Trophoblast cell (in vitro differentiated cells and primary cell): ENCODE data around the gene STX3.

Source experiments
- DNase-seq, 2 donors: peaks; one replicate each; pipeline ENCODE4 v3.0.0-alpha.2; 2016
- H2AFZ ChIP-seq: 2 replicates; pipeline ENCODE4 v1.6.1; 2013; ENCODE audit warnings: low read length, moderate library complexity, mild to moderate bottlenecking; ENCODE audit not compliant: insufficient read depth, poor library complexity
- H2AK5ac ChIP-seq: 2 replicates; pipeline ENCODE4 v1.6.1; 2013; ENCODE audit warnings: mild to moderate bottlenecking, low read length
- H2BK120ac ChIP-seq: 2 replicates; pipeline ENCODE4 v1.6.1; 2013; ENCODE audit warnings: low read length, mild to moderate bottlenecking, moderate library complexity; ENCODE audit not compliant: insufficient read depth, poor library complexity
- H2BK12ac ChIP-seq: 2 replicates; pipeline ENCODE4 v1.6.1; 2013; ENCODE audit warnings: mild to moderate bottlenecking, low read length, moderate library complexity
- H2BK5ac ChIP-seq: 2 replicates; pipeline ENCODE4 v1.6.1; 2013; ENCODE audit warnings: low read length, low read depth, moderate library complexity, mild to moderate bottlenecking; ENCODE audit not compliant: poor library complexity
- H3K14ac ChIP-seq: 2 replicates; pipeline ENCODE4 v1.6.1; 2013; ENCODE audit warnings: mild to moderate bottlenecking, low read length
- H3K18ac ChIP-seq: 2 replicates; pipeline ENCODE4 v1.6.1; 2013; ENCODE audit warnings: mild to moderate bottlenecking, low read length
- H3K23ac ChIP-seq: 2 replicates; pipeline ENCODE4 v1.6.1; 2013; ENCODE audit warnings: low read length
- H3K27ac ChIP-seq: 2 replicates; pipeline ENCODE4 v1.5.1; 2013; ENCODE audit warnings: low read depth, mild to moderate bottlenecking, inconsistent platforms, low read length, moderate library complexity
- H3K27me3 ChIP-seq: 2 replicates; pipeline ENCODE4 v1.6.1; 2013; ENCODE audit warnings: inconsistent platforms, mild to moderate bottlenecking, low read length, moderate library complexity; ENCODE audit not compliant: insufficient read depth
- H3K36me3 ChIP-seq, 2 experiments: 1 replicate in 1 of 2; 2 replicates in 1 of 2; pipeline ENCODE4 v1.6.1; 2013; ENCODE audit warnings: low read length in 2 of 2, mild to moderate bottlenecking in 2 of 2, moderate library complexity in 1 of 2; ENCODE audit not compliant: insufficient read depth in 2 of 2, control insufficient read depth in 1 of 2
- H3K4ac ChIP-seq: 2 replicates; pipeline ENCODE4 v1.6.1; 2013; ENCODE audit warnings: low read depth, mild to moderate bottlenecking, low read length, moderate library complexity
- H3K4me1 ChIP-seq, 2 experiments: 1 replicate in 1 of 2; 2 replicates in 1 of 2; pipeline ENCODE4 v1.6.1; 2013; ENCODE audit warnings: low read length in 2 of 2, mild to moderate bottlenecking in 2 of 2, moderate library complexity in 1 of 2; ENCODE audit not compliant: insufficient read depth in 2 of 2, control insufficient read depth in 1 of 2
- H3K4me2 ChIP-seq: 2 replicates; pipeline ENCODE4 v1.6.1; 2013; ENCODE audit warnings: inconsistent platforms, mild to moderate bottlenecking, low read length, moderate library complexity
- H3K4me3 ChIP-seq: 2 replicates; pipeline ENCODE4 v1.5.1; 2013; ENCODE audit warnings: mild to moderate bottlenecking, low read depth, low read length, inconsistent platforms
- H3K79me1 ChIP-seq: one replicate; pipeline ENCODE4 v1.6.1; 2013; ENCODE audit warnings: low read length
- H3K79me2 ChIP-seq: 2 replicates; pipeline ENCODE4 v1.6.1; 2013; ENCODE audit warnings: low read length, mild to moderate bottlenecking; ENCODE audit not compliant: control insufficient read depth, insufficient read depth, poor library complexity
- H3K9ac ChIP-seq: 2 replicates; pipeline ENCODE4 v1.6.1; 2013; ENCODE audit warnings: mild to moderate bottlenecking, low read length
- H3K9me3 ChIP-seq: 2 replicates; pipeline ENCODE4 v1.6.1; 2013; ENCODE audit warnings: low read depth, mild to moderate bottlenecking, control low read depth, inconsistent platforms, low read length; ENCODE audit not compliant: insufficient read depth
- H4K12ac ChIP-seq: 2 replicates; pipeline ENCODE4 v1.6.1; 2013; ENCODE audit warnings: low read depth, mild to moderate bottlenecking, low read length, moderate library complexity
- H4K8ac ChIP-seq: 2 replicates; pipeline ENCODE4 v1.6.1; 2013; ENCODE audit warnings: low read depth, mild to moderate bottlenecking, low read length, moderate library complexity
- H4K91ac ChIP-seq: one replicate; pipeline ENCODE4 v1.6.1; 2013; ENCODE audit warnings: low read depth, mild to moderate bottlenecking, low read length, moderate library complexity
- WGBS: extraction: QIAGEN DNeasy Blood & Tissue Kit; methylation state at CpG from one replicate; pipeline ENCODE4 v1.1.7; 2013; ENCODE audit warnings: missing lambda C conversion rate; ENCODE audit not compliant: insufficient read length, insufficient coverage; ENCODE audit errors: extremely low coverage; 5-methylcytosine and 5-hydroxymethylcytosine counted together

STX3 gene

GRCh38 chr11:59769828-59770227, 14.7 kb downstream of the STX3 start:
- no peak overlapping the region for H3K4me3 ChIP-seq
- no peak for DNase-seq
- peak overlapping the region; percentile 99 for H3K23ac ChIP-seq
- WGBS, result 100% methylated on average over 3 of the region's 4 CpGs
- H2BK120ac ChIP-seq, result no peak overlapping the region
- H2AK5ac ChIP-seq, result no peak overlapping the region
- peak overlapping the region; percentile 48 for H3K4ac ChIP-seq
- no peak overlapping the region for H4K8ac ChIP-seq
- peaks cover 0 to 16% of the 10 kb centered on the region in 2 experiments for H3K36me3 ChIP-seq
- peak overlapping the region; percentile 59 for H3K18ac ChIP-seq
- no peak overlapping the region for H4K91ac ChIP-seq
- peak overlapping the region; percentile 1 for H2AFZ ChIP-seq
- no peaks in the 10 kb centered on the region for H3K9me3 ChIP-seq
- no peak overlapping the region for H4K12ac ChIP-seq
- peaks cover 6 to 10% of the 10 kb centered on the region in 2 experiments for H3K4me1 ChIP-seq
- no peaks in the 10 kb centered on the region for H3K27me3 ChIP-seq
- H3K4me2 ChIP-seq, result no peak overlapping the region
- no peak overlapping the region for H2BK12ac ChIP-seq
- peaks cover 8% of the 10 kb centered on the region for H3K79me2 ChIP-seq
- no peak overlapping the region for H3K9ac ChIP-seq
- peaks cover 2% of the 10 kb centered on the region for H3K79me1 ChIP-seq
- no peak overlapping the region for H3K27ac ChIP-seq
- H3K14ac ChIP-seq, result no peak overlapping the region
- H2BK5ac ChIP-seq, result no peak overlapping the region

GRCh38 chr11:59770319-59770718, 15.1 kb downstream of the STX3 start:
- Histone ChIP-seq H3K23ac (no peak overlapping the region), H3K79me1 (peaks cover 2% of the 10 kb centered on the region), H2AFZ (no peak overlapping the region), H2AK5ac (no peak overlapping the region), H2BK5ac (no peak overlapping the region), H2BK12ac (no peak overlapping the region), H3K18ac (no peak overlapping the region), H3K27me3 (no peaks in the 10 kb centered on the region), H3K36me3 (peaks cover 2 to 21% of the 10 kb centered on the region in 2 experiments), H3K79me2 (peaks cover 8% of the 10 kb centered on the region), H3K9me3 (no peaks in the 10 kb centered on the region), H4K8ac (no peak overlapping the region), H3K4me2 (no peak overlapping the region), H4K91ac (no peak overlapping the region), H3K27ac (no peak overlapping the region), H4K12ac (no peak overlapping the region), H3K9ac (no peak overlapping the region), H3K4me1 (peaks cover 6 to 10% of the 10 kb centered on the region in 2 experiments), H2BK120ac (no peak overlapping the region), H3K4ac (peak overlapping the region; percentile 25), H3K14ac (no peak overlapping the region), H3K4me3 (no peak overlapping the region)
- no peak for DNase-seq
- WGBS, result 100% methylated on average over 2 of the region's 3 CpGs

GRCh38 chr11:59770869-59771268, 15.7 kb downstream of the STX3 start:
- no peak for DNase-seq
- Histone ChIP-seq H2BK12ac (no peak overlapping the region), H2BK5ac (no peak overlapping the region), H3K4ac (peak overlapping the region; percentile 34), H3K4me3 (no peak overlapping the region), H3K23ac (no peak overlapping the region), H3K4me1 (peaks cover 6 to 10% of the 10 kb centered on the region in 2 experiments), H3K79me2 (peaks cover 8% of the 10 kb centered on the region), H2BK120ac (no peak overlapping the region), H3K79me1 (peaks cover 2% of the 10 kb centered on the region), H2AK5ac (no peak overlapping the region), H3K14ac (no peak overlapping the region), H3K18ac (no peak overlapping the region), H3K36me3 (peaks cover 2 to 25% of the 10 kb centered on the region in 2 experiments), H4K91ac (no peak overlapping the region), H3K4me2 (no peak overlapping the region), H3K9ac (no peak overlapping the region), H4K8ac (no peak overlapping the region), H3K27me3 (no peaks in the 10 kb centered on the region), H3K27ac (no peak overlapping the region), H2AFZ (no peak overlapping the region), H3K9me3 (no peaks in the 10 kb centered on the region), H4K12ac (no peak overlapping the region)
- WGBS, result no CpG with 5 or more reads among the region's 8 CpGs

- Histone ChIP-seq H2AFZ (no peak overlapping the region), H3K18ac (no peak overlapping the region), H3K79me2 (peaks cover 5% of the 10 kb centered on the region), H3K27ac (no peak overlapping the region), H2BK12ac (no peak overlapping the region), H2BK120ac (no peak overlapping the region), H3K27me3 (no peaks in the 10 kb centered on the region), H3K9ac (no peak overlapping the region), H3K4me2 (no peak overlapping the region), H4K8ac (no peak overlapping the region), H3K23ac (no peak overlapping the region), H2AK5ac (no peak overlapping the region), H3K4me1 (peaks cover 6 to 10% of the 10 kb centered on the region in 2 experiments), H4K12ac (no peak overlapping the region), H3K14ac (no peak overlapping the region), H2BK5ac (no peak overlapping the region), H3K4me3 (no peak overlapping the region), H3K36me3 (peaks cover 2 to 25% of the 10 kb centered on the region in 2 experiments), H3K79me1 (peaks cover 2% of the 10 kb centered on the region), H4K91ac (no peak overlapping the region), H3K4ac (no peak overlapping the region), H3K9me3 (no peaks in the 10 kb centered on the region)
- no CpG with 5 or more reads among the region's 4 CpGs for WGBS
- no peak for DNase-seq
Observed at GRCh38 chr11:59771605-59772004, 16.4 kb downstream of the STX3 start.
